CD4-positive, alpha-beta T cell treated with Interleukin-4 for 4 hours (primary cell): Measurements from ENCODE around the gene C1orf74.
A peak's percentile ranks its signal among the peaks of the same experiment; 100 is the strongest.

Experiments used
- DNase-seq: peaks from one replicate; pipeline ENCODE4 v3.0.0-alpha.2; 2020

The C1orf74 gene

DNA sequence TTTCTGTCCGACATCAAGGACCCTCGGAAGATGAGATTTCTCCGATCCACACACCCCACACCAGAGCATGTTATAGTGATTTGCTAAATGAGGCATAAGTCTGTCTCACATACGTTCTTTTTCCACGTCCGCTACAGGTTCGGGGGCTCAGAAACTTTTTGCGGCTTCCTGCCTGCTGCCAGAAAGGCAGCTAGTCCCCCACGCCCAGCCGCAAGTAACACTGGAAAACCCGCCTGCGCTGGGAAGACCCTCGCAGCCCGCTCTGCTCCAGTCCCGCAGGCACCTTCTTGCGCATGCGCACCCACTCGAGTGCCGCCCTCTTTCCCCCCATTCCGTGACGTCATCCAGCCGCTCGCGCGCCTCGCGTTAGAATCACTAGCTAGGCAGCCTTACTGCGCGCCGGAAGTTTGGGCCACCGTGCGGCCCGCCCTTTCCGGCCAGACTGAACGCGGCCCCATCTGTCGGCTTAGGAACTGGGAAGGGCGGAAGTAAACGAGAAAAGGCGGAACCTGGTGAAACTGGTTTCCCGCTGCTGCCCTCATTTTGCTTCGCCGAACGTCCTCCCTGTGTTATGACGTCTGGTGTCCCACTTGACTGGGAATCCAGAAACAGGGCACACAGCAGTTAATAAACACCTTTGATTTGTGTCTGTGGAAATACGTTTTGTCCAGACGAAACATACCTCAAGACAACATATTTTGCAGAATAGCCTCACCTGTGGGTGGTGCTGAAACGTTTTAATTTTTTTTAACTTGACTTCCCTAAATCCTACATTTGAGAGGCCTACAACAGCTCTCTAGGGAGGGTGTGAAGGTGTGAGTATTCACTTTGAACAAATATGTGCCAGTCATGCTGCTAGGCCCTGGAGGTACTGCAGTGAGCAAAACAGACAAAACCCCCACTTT lies at the start of gene C1orf74:
Gene C1orf74 (minus strand): TSS at position 295 of the 905 bp plus-strand sequence. CDS start 925 bp downstream, outside the sequence.
- DNase-seq, result peak; percentile 98

DNA sequence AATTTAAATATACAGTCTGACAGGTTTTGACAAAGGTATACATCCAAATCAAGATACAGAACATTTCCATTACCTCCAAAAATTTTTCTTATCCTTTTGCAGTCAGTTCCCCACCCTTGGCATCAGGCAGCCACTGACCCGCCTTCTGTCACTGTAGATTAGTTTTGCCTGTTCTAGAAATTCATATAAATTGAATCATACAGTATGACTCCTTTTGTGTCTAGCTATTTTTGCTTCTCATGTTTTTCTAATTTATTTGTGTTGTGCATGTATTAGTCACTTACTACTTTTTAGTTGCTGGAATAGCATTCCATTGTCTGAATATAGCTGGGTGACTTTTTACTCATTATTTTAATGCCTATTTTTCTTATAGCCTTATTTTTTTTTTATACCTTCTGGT lies 47.3 kb upstream of the C1orf74 start:
- DNase-seq, result no peak

DNA sequence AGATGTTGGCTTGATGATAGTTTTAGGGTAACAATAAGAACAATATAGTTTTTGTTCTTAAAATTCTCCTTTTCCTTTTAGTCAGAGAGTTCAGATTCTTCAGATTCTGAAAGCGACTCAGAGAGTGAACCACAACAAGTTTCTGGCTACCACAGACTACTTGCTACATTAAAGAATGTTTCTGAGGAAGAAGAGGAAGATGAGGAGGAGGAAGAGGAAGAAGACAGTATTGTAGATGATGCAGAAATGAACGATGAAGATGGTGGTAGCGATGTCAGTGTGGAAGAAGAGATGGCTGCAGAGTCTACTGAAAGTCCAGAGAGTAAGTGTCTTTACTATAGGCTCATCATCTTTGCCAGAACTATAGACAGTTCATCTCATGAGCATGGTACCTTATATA lies 46.4 kb upstream of the C1orf74 start:
- DNase-seq, result no peak

DNA sequence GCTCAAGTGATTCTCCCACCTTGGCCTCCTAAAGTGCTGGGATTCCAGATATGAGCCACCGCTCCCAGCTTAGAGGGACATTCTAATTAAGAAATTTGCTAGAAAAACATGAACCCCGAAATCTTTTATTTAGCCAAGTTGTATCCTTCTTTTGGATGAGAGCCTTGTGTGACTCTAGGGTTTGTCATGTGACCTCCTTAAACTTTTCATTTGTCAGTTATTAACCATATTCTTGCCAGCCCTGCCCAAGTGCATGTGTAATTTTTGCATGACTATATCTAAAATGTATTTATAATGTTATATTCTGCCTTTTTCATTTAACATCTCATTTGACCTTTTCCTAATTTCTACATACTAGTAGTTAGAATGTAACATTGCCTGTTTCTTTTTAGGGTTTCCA lies 45.4 kb upstream of the C1orf74 start:
- DNase-seq, result no peak

DNA sequence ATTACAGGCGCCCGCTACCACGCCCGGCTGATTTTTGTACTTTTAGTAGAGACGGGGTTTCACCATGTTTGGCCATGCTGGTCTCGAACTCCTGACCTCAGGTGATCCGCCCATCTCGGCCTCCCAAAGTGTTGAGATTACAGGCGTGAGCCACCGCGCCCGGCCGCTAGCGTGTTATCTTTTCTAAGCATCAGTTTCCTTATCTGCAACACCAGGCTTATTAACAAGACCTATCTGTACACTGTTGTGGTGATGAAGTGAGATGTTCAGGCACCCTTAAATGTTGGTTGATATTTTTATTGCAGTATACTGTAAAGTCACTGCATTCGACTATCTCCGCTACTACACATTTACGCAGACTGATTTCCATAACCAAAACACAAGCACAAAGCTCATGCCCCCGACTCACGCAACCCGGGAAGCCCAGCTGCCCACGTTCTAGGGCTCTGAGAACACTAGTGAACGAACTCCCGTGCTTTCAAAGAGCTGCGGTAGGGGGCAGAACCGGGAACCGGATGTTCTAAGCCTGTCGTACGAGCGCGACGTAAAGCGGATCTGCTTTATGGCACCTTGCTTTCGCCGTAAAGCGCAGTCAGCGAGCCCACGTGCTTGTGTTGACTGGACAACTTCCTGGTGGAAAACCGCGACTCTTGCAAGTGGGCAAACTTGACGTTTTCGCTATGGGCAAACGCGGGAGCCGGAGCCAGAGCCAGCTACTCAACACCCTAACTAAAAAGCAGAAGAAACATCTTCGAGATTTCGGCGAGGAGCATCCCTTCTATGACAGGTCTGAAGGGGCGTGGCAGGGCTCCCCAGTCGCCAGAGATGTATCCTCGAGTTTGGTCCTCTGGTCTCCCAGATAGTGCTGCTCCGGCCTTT lies 43.3 kb upstream of the C1orf74 start, which contains the start of gene UTP25:
Gene UTP25 (plus strand): TSS at position 589 of the 879 bp plus-strand sequence. CDS start 92 bp downstream, at position 681.
- peak; percentile 94 for DNase-seq

DNA sequence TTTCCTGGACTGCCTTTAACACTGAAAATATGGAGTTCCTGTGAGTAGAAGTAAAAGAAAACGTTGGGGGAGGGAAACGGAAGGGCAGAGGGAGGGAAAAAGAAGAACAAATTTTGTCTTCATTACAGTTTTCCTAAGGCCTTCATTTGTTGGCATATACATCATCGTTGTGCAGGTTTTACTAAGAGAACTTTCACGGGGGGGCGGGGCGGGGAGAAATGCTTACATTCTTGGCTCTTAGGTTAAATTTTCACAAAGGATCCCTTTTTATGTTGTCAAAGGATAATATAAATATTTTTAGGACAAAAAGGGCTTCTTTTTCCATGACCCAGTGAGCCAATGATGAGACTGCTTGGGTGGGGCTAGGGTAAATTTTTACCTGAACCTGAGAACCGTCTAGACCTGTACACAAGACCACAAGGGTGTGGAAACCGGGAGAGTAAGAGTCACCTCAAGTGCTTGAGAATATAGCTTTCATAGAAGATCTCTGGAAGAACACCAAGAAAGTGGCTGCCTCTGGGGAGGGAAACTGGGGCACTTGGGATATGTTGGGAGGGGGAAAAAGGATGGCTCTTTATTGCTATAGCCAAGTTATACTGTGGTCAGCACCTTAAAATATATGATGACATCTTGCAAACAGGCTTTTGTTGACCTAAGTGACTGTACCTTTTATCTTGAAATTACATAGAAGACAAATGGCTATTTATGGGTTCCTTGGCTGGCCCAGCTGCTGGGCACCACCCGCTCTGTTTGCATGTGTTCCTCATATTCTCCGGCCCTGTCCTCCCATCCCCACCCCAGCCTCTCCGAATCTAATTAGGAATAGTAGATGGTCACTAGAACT lies 41.5 kb upstream of the C1orf74 start:
- DNase-seq, result no peak

DNA sequence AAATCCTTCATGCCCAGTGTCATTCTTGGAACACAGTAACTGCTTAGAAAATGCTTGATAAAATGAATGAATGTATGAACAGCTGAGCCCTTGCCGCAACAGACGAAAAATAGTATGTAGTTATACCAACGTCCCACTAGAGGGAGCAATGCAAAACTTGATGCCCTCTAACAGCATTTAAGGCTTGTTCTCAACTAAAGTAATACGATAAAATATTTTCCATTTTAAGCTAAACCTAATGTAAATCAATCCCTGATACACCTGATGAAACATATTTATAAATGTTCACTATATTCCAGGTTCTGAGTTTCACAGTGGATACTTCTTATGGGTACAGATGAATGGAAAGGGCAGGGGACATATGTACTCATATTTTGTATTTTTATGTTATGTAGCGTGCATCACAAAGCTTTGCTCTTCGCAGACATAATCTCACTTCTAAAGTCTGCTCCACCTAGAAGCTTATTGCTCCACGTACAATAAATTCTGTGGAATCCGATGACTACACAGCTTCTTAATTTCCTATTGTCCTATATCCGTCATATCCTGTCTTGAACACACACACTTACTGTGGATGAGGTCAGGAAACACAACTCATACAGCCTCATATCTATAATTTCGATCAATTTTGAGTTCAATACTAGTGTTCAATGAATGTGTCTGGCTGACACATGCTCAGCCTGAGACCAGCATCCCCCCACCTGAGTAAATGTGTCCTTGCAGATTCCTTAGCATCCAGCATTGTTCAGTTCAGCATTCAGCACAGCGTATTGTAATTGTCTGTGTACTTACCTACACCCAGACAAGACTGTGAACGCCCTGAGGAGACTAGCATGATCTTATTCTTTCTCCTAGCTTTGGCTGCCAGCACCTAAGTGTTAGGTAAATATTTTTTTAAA lies 39.0 kb upstream of the C1orf74 start:
- peak; percentile 65 for DNase-seq

DNA sequence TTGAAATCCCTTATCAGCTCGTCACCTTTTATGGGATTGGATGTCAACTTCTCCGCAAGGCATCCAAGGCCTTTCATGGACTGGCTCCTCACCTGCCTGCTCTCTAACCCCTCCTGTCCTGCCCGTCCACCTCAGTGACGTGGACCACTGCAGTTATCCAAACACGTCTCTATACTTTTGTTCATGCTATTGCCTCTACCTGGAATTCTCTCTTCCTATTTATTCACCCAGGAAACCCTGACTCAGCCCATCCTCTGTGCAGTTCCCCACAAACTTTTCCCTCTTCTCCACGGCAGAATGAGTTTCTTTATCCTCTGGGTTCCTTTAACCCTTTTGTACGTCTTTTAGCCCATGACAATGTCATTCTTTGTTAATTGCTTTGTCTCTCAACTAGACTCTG lies 38.3 kb upstream of the C1orf74 start:
- DNase-seq, result no peak

DNA sequence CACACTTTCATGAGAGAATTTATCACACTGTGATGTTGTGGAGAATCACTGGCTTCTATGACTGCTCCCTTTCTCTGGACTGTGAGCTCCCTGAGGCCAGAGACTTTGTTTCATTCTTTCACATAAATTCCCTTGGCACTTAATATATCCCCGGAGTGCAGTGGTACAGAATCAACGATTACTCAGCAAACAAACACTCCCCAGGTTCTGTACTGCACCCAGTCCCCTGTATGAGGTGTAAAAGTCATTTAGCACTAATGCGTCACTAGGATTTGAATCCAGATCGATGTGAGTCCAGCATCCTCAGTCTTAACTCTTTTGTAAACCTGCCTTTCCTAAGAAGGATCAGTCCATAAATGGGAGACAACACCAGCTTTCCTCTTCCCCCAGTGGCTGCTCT lies 36.6 kb upstream of the C1orf74 start:
- no peak for DNase-seq

DNA sequence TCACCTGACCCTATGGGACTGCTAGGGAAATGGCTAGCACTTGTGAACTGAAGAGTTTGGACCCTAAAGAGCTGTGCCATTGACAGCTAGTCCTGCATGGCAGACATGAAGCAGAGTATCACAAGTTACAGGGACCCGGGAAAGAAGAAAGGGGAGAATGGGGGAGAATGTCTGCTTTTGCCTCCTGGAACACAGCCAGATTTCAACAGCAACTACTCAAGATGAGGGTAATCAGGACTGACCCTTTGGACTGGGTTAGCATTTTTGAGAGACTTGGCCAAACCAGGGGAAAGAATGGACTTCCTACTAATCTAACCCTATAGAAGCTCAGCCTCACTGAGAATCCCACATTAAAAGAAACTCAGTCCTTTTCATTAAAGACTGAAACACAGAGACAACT lies 34.7 kb upstream of the C1orf74 start:
- no peak for DNase-seq

DNA sequence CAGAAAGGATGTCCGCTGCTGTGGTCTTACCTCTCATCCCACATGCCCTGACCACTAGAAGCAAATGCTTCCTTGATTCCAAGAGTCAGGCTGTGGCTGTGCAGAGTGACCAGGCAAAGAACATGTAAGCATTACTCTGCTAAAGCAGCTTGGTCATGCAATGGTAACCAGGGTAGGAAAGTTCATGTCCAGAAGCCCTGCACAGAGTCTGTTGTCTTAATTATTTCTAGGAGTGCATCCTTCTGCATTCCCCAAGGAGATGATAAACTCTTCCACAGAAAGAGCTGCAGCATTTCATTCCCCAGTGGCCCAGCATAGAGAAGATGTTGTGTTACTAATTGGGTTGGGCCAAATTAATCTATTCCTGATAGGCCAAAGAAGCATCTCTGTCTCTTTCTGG lies 33.3 kb upstream of the C1orf74 start:
- no peak for DNase-seq

DNA sequence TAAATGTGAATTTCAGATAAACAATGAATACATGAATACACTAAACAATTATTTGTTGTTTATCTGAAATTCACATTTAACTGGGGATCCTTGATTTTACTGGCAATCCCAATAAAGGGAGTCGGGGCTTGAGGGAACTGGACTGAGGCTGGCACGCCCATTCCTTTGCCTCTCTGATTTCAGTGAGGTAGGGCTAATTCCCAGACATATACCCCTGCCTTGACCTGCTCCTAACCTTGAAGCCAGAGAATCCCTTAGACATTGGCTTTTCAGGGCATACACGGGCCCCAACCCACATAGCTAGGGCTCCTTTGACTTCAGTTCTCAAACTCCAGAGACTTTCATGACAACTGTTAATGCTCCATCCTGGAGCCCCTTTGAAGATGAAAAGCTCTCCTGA lies 32.6 kb upstream of the C1orf74 start:
- no peak for DNase-seq

DNA sequence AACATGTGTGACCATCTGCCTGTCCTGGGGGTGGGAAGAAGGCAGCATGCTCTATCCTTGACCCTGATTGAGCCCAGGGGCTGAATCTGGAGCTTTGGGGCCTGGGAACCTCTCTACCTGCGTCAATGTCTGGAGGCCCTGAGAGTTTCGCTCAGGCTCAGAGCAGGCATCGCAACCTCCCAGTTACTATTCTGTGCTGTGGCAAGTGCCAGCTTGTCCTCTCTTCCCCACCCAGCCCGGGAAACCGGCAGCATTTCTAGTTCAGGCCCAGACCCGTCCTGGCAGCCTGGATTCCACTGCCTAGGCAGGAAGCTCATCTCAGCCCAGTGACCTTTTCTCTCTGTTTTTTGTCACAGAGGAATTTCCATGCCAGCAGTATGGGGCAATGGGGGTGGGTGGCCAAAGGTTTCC lies 31.6 kb upstream of the C1orf74 start:
- DNase-seq, result no peak

DNA sequence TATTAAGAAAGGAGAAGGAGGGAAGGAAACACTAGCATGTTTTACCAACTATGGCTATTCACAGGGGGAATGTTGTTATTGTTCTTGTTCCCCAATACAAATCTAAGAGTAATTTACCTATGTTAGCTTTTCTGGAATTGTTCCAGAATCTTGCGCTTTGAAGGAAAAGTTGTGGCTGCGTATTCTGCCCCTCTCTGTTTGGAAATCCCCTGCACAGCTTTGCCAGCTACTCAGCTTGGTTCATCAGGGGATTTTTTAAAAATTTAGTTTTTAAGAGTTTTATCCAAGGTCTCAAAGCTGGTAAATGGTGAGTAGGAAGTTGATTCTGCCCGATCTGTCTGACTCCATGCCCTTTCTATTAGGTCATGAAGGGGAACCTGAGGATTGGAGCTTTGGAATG lies 31.1 kb upstream of the C1orf74 start:
- DNase-seq, result peak; percentile 10

DNA sequence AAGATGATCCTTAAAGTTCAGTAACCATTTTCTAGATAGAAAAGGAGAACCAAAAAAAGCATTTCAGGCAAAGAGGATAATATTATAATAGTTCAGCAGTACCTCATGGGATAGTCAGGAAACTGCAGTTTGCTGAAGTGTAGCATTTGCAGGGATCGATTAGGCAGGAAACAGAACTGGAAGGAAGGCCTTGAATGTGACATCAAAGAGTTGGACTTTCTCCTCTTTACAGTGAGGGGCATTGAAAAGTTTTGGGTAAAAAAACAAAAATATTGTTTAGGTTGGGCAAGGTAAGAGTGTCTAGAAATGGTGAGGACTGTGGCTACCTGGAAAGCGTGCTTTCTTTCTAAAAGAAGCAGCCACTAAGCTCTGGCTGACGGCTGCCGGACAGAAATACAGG lies 29.5 kb upstream of the C1orf74 start:
- no peak for DNase-seq

DNA sequence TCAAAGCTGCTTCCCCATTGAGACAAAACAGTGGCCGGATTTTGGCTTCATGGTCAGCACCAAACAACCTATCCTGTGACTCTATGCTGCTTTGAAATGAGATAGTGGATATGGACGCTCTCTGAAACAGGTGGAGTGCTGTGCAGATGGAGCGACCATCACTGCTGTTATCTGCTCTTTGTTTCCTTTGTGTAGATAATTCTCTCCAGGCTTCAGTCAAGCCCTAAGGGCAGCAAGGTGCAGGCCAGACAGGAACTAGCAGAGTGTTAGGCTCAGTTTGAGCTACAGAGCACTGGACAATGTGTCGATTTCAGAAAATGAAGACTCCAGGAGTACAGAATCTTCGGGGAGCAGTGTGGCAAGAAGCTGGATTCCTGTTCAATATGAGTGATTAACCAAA lies 26.4 kb upstream of the C1orf74 start:
- no peak for DNase-seq

DNA sequence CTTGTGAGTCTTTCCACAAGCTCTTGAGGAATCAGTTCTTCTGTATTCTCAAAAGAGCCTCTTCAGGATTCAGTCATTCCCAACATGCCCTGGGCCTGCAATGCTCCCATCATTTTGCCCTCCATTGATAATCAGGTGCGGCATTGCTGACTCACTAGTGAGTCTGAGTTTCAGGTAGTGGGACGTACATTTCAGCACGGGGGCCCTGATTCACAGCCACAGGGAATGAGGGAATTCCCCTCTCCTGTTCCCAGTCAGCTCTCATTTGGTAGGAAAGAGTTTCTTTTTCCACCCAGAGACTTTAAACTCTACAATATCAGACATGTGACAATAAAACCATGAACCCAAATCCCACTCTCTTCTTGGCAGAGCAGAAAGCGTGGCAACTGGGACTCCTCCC lies 25.3 kb upstream of the C1orf74 start:
- DNase-seq, result no peak

DNA sequence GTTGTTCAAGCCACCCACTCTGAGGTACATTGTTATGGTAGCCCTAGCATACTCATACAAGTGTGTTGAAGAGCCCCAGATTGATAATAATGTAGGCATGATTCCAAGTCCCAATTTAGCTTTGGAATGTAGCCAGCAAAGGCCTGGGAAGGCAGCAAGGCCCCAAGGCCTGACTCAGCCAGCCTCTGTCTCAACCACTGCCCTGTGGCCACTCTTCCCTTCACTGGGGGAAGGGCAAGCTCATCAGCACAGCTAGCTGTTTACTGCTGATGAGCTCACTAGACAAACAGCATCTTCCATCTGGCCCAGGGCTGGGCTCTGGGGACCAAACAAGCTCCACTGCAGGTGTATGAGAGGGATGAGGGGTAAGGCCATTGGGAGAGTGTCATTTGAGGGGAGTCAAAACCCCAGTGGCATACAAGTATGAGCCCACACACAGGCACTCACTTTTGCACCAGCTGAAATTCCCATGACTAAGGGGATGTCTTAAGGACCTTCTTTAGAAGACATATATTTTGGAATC lies 23.8 kb upstream of the C1orf74 start:
- DNase-seq, result no peak

DNA sequence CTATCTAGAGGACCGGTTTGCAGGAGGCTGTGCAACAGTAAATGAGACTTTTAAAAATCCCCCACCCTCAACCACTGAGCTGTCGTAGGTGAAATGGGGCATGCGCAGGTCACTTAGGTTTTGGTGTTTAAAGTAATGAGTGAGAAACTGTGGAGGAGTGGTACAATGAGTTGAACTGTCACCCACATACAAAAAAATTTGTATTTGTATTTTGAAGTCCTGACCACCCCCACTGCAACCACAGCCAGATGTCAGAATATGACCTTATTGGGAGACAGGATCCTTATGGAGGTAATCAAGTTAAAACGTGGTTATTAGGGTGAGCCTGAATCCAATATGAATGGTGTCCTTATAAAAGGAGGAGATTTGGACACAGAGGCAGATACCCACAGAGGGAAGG lies 23.1 kb upstream of the C1orf74 start:
- no peak for DNase-seq

DNA sequence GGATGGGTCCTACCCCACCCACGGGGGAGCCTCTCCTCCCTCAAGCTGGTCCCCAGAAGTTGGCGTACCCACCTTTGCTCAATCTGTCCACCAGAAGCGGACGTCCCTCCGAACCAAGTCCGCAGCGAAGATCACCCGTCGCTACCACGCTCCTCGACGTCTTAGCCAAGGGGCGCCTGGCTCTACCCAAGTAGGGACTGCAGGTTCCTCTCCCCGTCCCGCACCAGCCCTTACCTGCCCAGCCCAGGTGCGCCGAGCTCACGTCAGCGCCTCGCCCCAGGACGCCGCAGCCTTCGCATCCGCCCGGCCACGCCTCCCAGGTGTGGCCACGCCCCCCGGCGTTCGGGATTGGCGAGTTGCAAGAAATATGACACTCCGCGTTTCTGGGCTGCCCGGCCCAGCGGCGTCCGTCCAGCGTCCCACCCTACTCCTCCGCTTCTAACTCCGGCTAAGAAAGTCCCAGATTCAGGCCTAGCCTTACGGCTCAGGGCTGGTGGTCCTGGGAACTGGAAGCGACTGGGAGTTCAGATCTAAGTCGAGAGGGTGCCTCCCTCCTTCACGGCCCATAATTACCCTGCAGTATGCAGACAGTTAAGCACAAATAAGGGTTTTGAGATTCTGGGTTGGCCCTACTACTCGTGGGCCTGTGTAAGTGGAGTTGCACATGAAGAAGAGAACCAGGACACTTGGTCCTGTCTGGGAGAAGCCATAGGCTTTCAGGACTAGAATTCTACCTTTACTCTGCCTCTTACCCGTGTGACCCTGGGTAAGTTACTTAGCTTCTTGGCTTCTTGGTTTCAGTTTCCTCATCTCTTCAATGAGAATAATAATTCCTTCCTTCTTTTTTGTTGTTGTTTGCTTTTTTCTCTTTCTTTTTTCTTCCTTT lies 21.8 kb upstream of the C1orf74 start, which contains the start of gene IRF6:
Gene IRF6 (minus strand): TSS at position 268 of the 886 bp plus-strand sequence. CDS start 4,729 bp downstream, outside the sequence.
- peak; percentile 65 for DNase-seq
